ENCODE data around the gene CPNE5.
"Not testable (repeated sequence)": the region's sequence is repeated elsewhere in the genome, so short reads cannot be mapped to it uniquely, and the experiment has no call there.

GRCh38 chr6:36704961-36705577 lies 134.2 kb downstream of the CPNE5 start:
- TF ChIP-seq CTCF, POLR2A (IDR thresholded peaks at IDR 0.05): not testable (repeated sequence)

Measured in adrenal gland (tissue), 5 donors.